Measurements from ENCODE around the gene CYSLTR2. TPM values are rescaled to one million over a fixed set of nuclear protein-coding genes. Genes with fewer than 3 reads are reported as not detected.

The CYSLTR2 gene
- total and polyA plus RNA-seq, 2 donors (not counting 1 experiment from before 2014, with no cell fraction given), result 0.03 TPM; not detected in 1

GRCh38 chr13:48640767-48641166 is 13.0 kb upstream of the CYSLTR2 start:
- Histone ChIP-seq H3K27ac (ENCODE audit: insufficient read depth, low read length) (no peak overlapping the region), H3K9ac (ENCODE audit: insufficient read depth, low read length) (no peak overlapping the region), H3K4me2 (ENCODE audit: extremely low read depth, insufficient read depth, low read length) (no peak overlapping the region), H3K27me3 (ENCODE audit: control insufficient read depth, insufficient read depth, low read length) (no peaks in the 10 kb centered on the region), H3K9me3 (ENCODE audit: control insufficient read depth, insufficient read depth, low read depth, low read length) (no peaks in the 10 kb centered on the region), H4K20me1 (ENCODE audit: control insufficient read depth, extremely low read depth, insufficient read depth, low read length) (no peaks in the 10 kb centered on the region), H3K4me3 (replicated peaks in 1 of 4; ENCODE audit: control extremely low read depth in 1 of 4, insufficient read depth in 1 of 4, low read depth in 3 of 4, low read length in 4 of 4) (no peak overlapping the region), H3K79me2 (ENCODE audit: control insufficient read depth, insufficient read depth, low read length) (no peaks in the 10 kb centered on the region), H3K4me1 (ENCODE audit: control insufficient read depth, extremely low read depth, insufficient read depth, low read length) (no peaks in the 10 kb centered on the region), H3K36me3 (ENCODE audit: control insufficient read depth, insufficient read depth, low read length) (no peaks in the 10 kb centered on the region), H2AFZ (ENCODE audit: low read length) (no peak overlapping the region)
- DNase-seq (ENCODE audit: low read depth in 2 of 2), result no peak
- TF ChIP-seq EZH2 (IDR thresholded peaks at IDR 0.05; ENCODE audit: low read length, missing control alignments), result no peak
- TF ChIP-seq, protein P1, sequence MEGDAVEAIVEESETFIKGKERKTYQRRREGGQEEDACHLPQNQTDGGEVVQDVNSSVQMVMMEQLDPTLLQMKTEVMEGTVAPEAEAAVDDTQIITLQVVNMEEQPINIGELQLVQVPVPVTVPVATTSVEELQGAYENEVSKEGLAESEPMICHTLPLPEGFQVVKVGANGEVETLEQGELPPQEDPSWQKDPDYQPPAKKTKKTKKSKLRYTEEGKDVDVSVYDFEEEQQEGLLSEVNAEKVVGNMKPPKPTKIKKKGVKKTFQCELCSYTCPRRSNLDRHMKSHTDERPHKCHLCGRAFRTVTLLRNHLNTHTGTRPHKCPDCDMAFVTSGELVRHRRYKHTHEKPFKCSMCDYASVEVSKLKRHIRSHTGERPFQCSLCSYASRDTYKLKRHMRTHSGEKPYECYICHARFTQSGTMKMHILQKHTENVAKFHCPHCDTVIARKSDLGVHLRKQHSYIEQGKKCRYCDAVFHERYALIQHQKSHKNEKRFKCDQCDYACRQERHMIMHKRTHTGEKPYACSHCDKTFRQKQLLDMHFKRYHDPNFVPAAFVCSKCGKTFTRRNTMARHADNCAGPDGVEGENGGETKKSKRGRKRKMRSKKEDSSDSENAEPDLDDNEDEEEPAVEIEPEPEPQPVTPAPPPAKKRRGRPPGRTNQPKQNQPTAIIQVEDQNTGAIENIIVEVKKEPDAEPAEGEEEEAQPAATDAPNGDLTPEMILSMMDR (conservative IDR thresholded peaks at IDR 0.05 in 1 of 2, IDR thresholded peaks at IDR 0.05 in 1 of 2; ENCODE audit: low read depth in 1 of 2, low read length in 2 of 2), result no peak

GRCh38 chr13:48641404-48641803 is 12.3 kb upstream of the CYSLTR2 start:
- Histone ChIP-seq H3K4me2 (ENCODE audit: extremely low read depth, insufficient read depth, low read length) (no peak overlapping the region), H3K4me3 (replicated peaks in 1 of 4; ENCODE audit: control extremely low read depth in 1 of 4, insufficient read depth in 1 of 4, low read depth in 3 of 4, low read length in 4 of 4) (no peak overlapping the region), H3K4me1 (ENCODE audit: control insufficient read depth, extremely low read depth, insufficient read depth, low read length) (no peaks in the 10 kb centered on the region), H3K9me3 (ENCODE audit: control insufficient read depth, insufficient read depth, low read depth, low read length) (no peaks in the 10 kb centered on the region), H3K27ac (ENCODE audit: insufficient read depth, low read length) (no peak overlapping the region), H3K79me2 (ENCODE audit: control insufficient read depth, insufficient read depth, low read length) (no peaks in the 10 kb centered on the region), H2AFZ (ENCODE audit: low read length) (no peak overlapping the region), H3K27me3 (ENCODE audit: control insufficient read depth, insufficient read depth, low read length) (no peaks in the 10 kb centered on the region), H3K36me3 (ENCODE audit: control insufficient read depth, insufficient read depth, low read length) (no peaks in the 10 kb centered on the region), H4K20me1 (ENCODE audit: control insufficient read depth, extremely low read depth, insufficient read depth, low read length) (no peaks in the 10 kb centered on the region), H3K9ac (ENCODE audit: insufficient read depth, low read length) (no peak overlapping the region)
- DNase-seq (ENCODE audit: low read depth in 2 of 2), result no peak
- no peak for TF ChIP-seq EZH2 (IDR thresholded peaks at IDR 0.05; ENCODE audit: low read length, missing control alignments)
- TF ChIP-seq, protein P1 (conservative IDR thresholded peaks at IDR 0.05 in 1 of 2, IDR thresholded peaks at IDR 0.05 in 1 of 2; ENCODE audit: low read depth in 1 of 2, low read length in 2 of 2), result no peak

GRCh38 chr13:48642061-48642460 is 11.7 kb upstream of the CYSLTR2 start:
- Histone ChIP-seq H3K27me3 (ENCODE audit: control insufficient read depth, insufficient read depth, low read length) (no peaks in the 10 kb centered on the region), H3K9ac (ENCODE audit: insufficient read depth, low read length) (no peak overlapping the region), H2AFZ (ENCODE audit: low read length) (no peak overlapping the region), H3K4me1 (ENCODE audit: control insufficient read depth, extremely low read depth, insufficient read depth, low read length) (no peaks in the 10 kb centered on the region), H3K9me3 (ENCODE audit: control insufficient read depth, insufficient read depth, low read depth, low read length) (no peaks in the 10 kb centered on the region), H3K4me3 (replicated peaks in 1 of 4; ENCODE audit: control extremely low read depth in 1 of 4, insufficient read depth in 1 of 4, low read depth in 3 of 4, low read length in 4 of 4) (no peak overlapping the region), H3K4me2 (ENCODE audit: extremely low read depth, insufficient read depth, low read length) (no peak overlapping the region), H3K79me2 (ENCODE audit: control insufficient read depth, insufficient read depth, low read length) (no peaks in the 10 kb centered on the region), H3K36me3 (ENCODE audit: control insufficient read depth, insufficient read depth, low read length) (no peaks in the 10 kb centered on the region), H3K27ac (ENCODE audit: insufficient read depth, low read length) (no peak overlapping the region), H4K20me1 (ENCODE audit: control insufficient read depth, extremely low read depth, insufficient read depth, low read length) (no peaks in the 10 kb centered on the region)
- DNase-seq (ENCODE audit: low read depth in 2 of 2), result no peak
- TF ChIP-seq, protein P1 (conservative IDR thresholded peaks at IDR 0.05 in 1 of 2, IDR thresholded peaks at IDR 0.05 in 1 of 2; ENCODE audit: low read depth in 1 of 2, low read length in 2 of 2), result no peak
- no peak for TF ChIP-seq EZH2 (IDR thresholded peaks at IDR 0.05; ENCODE audit: low read length, missing control alignments)

Measured in fibroblast of lung (primary cell).